SU-DHL-6 (cell line): ENCODE data around the gene S100A16.
"Not testable (repeated sequence)": the region's sequence is repeated elsewhere in the genome, so short reads cannot be mapped to it uniquely, and the experiment has no call there.

Experiments used
- H2AFZ ChIP-seq: fragments of 200-600 bp; sonication (generic); 2 replicates; pipeline ENCODE4 v1.6.1; 2014; ENCODE audit warnings: low read depth, mild to moderate bottlenecking, moderate library complexity, mixed read lengths, antibody characterized with exemption, low read length; ENCODE audit not compliant: severe bottlenecking
- H3F3A ChIP-seq: fragments of 200-600 bp; shearing (Covaris generic); 2 replicates; pipeline ENCODE4 v1.6.0; 2016; ENCODE audit warnings: antibody characterized with exemption, mild to moderate bottlenecking; ENCODE audit not compliant: insufficient read depth
- H3K27ac ChIP-seq: fragments of 200-600 bp; sonication (generic); 2 replicates; pipeline ENCODE4 v1.5.1; 2016; ENCODE audit warnings: low read depth, mild to moderate bottlenecking, low read length, moderate library complexity, mixed read lengths
- H3K27me3 ChIP-seq: fragments of 200-600 bp; sonication (generic), shearing (Covaris generic); 2 replicates; pipeline ENCODE4 v1.6.0; 2014; ENCODE audit warnings: mild to moderate bottlenecking, low read length
- H3K36me3 ChIP-seq: fragments of 200-600 bp; sonication (generic); 2 replicates; pipeline ENCODE4 v1.6.1; 2014; ENCODE audit warnings: mild to moderate bottlenecking, low read length, mixed read lengths
- H3K4me2 ChIP-seq: fragments of 300-600, 200-600 bp; shearing (Covaris generic), sonication (generic); 2 replicates; pipeline ENCODE4 v1.6.0; 2014; ENCODE audit warnings: low read length, low read depth, mild to moderate bottlenecking; ENCODE audit not compliant: poor library complexity, severe bottlenecking
- H3K4me3 ChIP-seq: fragments of 200-600 bp; sonication (generic); 2 replicates; pipeline ENCODE4 v1.5.1; 2014; ENCODE audit warnings: antibody characterized with exemption, low read length, mild to moderate bottlenecking, mixed read lengths; ENCODE audit not compliant: insufficient read depth, poor library complexity, severe bottlenecking
- H3K79me2 ChIP-seq: fragments of 200-600 bp; sonication (generic); 2 replicates; pipeline ENCODE4 v1.6.1; 2014; ENCODE audit warnings: mild to moderate bottlenecking, low read length, moderate library complexity; ENCODE audit not compliant: insufficient read depth
- H3K9ac ChIP-seq: fragments of 200-600 bp; sonication (generic); 2 replicates; pipeline ENCODE4 v1.7.0; 2014; ENCODE audit warnings: mild to moderate bottlenecking, low read length
- H3K9me2 ChIP-seq: fragments of 200-600 bp; sonication (generic); replicated peaks from 2 replicates; pipeline ENCODE4 v1.6.1; 2014; ENCODE audit warnings: low read length; ENCODE audit not compliant: insufficient read depth
- H3K9me3 ChIP-seq: fragments of 200-600 bp; sonication (generic); 2 replicates; pipeline ENCODE4 v1.6.1; 2014; ENCODE audit warnings: low read length, mixed read lengths; ENCODE audit not compliant: insufficient read depth
- H4K20me1 ChIP-seq: fragments of 200-600 bp; sonication (generic); 2 replicates; pipeline ENCODE4 v1.6.1; 2014; ENCODE audit warnings: low read depth, mild to moderate bottlenecking, antibody characterized with exemption, low read length, moderate library complexity, mixed read lengths
- EZH2phosphoT487 ChIP-seq: fragments of 200-600 bp; sonication (generic), shearing (Covaris generic); conservative IDR thresholded peaks from 2 replicates; pipeline ENCODE4 v1.6.1; 2018; ENCODE audit warnings: mild to moderate bottlenecking, antibody characterized with exemption, low read length, moderate library complexity, mixed read lengths
- TF ChIP-seq, protein P1 (sequence below): fragments of 200-600 bp; sonication (generic); IDR thresholded peaks from one replicate; pipeline ENCODE4 v1.5.1; 2017; ENCODE audit warnings: antibody characterized with exemption, mild to moderate bottlenecking, low read length, moderate library complexity; ENCODE audit not compliant: insufficient read depth, poor library complexity, severe bottlenecking

S100A16 gene

DNA sequence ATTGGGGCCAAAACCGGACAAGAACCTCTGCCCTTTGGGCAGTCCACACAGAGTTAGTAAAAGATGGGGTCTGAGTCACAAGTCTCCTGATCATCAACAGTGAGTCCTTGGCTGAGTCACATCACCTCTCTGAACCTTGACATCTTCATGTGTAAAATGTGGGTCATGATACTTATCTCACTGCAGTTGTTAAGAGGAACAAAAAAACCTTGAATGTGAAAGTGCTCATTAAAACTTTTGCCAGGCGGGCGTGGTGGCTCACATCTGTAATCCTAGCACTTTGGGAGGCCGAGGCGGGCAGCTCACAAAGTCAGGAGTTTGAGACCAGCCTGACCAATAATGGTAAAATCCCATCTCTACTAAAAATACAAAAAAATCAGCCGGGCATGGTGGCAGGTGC, 15.7 kb downstream of the S100A16 start:
- Histone ChIP-seq H2AFZ (no peak overlapping the region), H4K20me1 (no peaks in the 10 kb centered on the region), H3K36me3 (no peaks in the 10 kb centered on the region), H3K9me2 (no peaks in the 10 kb centered on the region), H3K79me2 (no peaks in the 10 kb centered on the region), H3K9ac (no peak overlapping the region), H3K4me2 (no peak overlapping the region), H3K4me3 (no peak overlapping the region), H3K9me3 (no peaks in the 10 kb centered on the region), H3K27me3 (no peaks in the 10 kb centered on the region), H3K27ac (no peak overlapping the region), H3F3A (no peaks in the 10 kb centered on the region)
- TF ChIP-seq, protein P1, sequence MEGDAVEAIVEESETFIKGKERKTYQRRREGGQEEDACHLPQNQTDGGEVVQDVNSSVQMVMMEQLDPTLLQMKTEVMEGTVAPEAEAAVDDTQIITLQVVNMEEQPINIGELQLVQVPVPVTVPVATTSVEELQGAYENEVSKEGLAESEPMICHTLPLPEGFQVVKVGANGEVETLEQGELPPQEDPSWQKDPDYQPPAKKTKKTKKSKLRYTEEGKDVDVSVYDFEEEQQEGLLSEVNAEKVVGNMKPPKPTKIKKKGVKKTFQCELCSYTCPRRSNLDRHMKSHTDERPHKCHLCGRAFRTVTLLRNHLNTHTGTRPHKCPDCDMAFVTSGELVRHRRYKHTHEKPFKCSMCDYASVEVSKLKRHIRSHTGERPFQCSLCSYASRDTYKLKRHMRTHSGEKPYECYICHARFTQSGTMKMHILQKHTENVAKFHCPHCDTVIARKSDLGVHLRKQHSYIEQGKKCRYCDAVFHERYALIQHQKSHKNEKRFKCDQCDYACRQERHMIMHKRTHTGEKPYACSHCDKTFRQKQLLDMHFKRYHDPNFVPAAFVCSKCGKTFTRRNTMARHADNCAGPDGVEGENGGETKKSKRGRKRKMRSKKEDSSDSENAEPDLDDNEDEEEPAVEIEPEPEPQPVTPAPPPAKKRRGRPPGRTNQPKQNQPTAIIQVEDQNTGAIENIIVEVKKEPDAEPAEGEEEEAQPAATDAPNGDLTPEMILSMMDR: no peak
- TF ChIP-seq EZH2phosphoT487: no peak

GRCh38 chr1:153592748-153593147, 20.2 kb downstream of the S100A16 start:
- no peak overlapping the region for H3K4me3 ChIP-seq
- peak overlapping the region; percentile 24 for H2AFZ ChIP-seq
- no peaks in the 10 kb centered on the region for H3K27me3 ChIP-seq
- H3K79me2 ChIP-seq: no peaks in the 10 kb centered on the region
- H3K36me3 ChIP-seq: no peaks in the 10 kb centered on the region
- H3K9me3 ChIP-seq: no peaks in the 10 kb centered on the region
- no peaks in the 10 kb centered on the region for H3F3A ChIP-seq
- H3K27ac ChIP-seq: no peak overlapping the region
- H3K9me2 ChIP-seq: no peaks in the 10 kb centered on the region
- no peak overlapping the region for H3K9ac ChIP-seq
- TF ChIP-seq EZH2phosphoT487: no peak
- TF ChIP-seq, protein P1: no peak
- no peak overlapping the region for H3K4me2 ChIP-seq
- no peaks in the 10 kb centered on the region for H4K20me1 ChIP-seq

GRCh38 chr1:153588482-153588881, 24.5 kb downstream of the S100A16 start:
- Histone ChIP-seq H3F3A (no peaks in the 10 kb centered on the region), H3K9ac (no peak overlapping the region), H3K27ac (no peak overlapping the region), H3K27me3 (no peaks in the 10 kb centered on the region), H3K9me2 (no peaks in the 10 kb centered on the region), H3K9me3 (no peaks in the 10 kb centered on the region), H2AFZ (no peak overlapping the region), H3K36me3 (no peaks in the 10 kb centered on the region), H4K20me1 (no peaks in the 10 kb centered on the region), H3K4me2 (no peak overlapping the region), H3K79me2 (no peaks in the 10 kb centered on the region), H3K4me3 (no peak overlapping the region)
- TF ChIP-seq, protein P1: no peak
- no peak for TF ChIP-seq EZH2phosphoT487

- not testable (repeated sequence) for H3K4me3 ChIP-seq, H3K9ac ChIP-seq, H3K9me2 ChIP-seq, H3K79me2 ChIP-seq, H3K9me3 ChIP-seq, H3F3A ChIP-seq, H3K27me3 ChIP-seq, H2AFZ ChIP-seq, H4K20me1 ChIP-seq, H3K4me2 ChIP-seq, H3K27ac ChIP-seq, H3K36me3 ChIP-seq
These were observed 24.9 kb downstream of the S100A16 start for GRCh38 chr1:153588033-153588432.
